Smooth muscle cell (in vitro differentiated cells): ENCODE measurements around the gene CNFN. TPM values are rescaled to one million over a fixed set of nuclear protein-coding genes. Genes with fewer than 3 reads are reported as not detected.

Experiments used
- DNase-seq: peaks from one replicate; lab custom pipeline; 2025; ENCODE audit not compliant: unreplicated experiment; lab: John Stamatoyannopoulos, UW
- H2AFZ ChIP-seq: fragments of 200-600 bp; sonication (generic); 2 replicates; pipeline ENCODE4 v1.6.0; 2016; ENCODE audit warnings: antibody characterized with exemption, low read depth, mild to moderate bottlenecking
- H3F3A ChIP-seq: fragments of 200-600 bp; sonication (generic); 2 replicates; pipeline ENCODE4 v1.6.0; 2017; ENCODE audit warnings: antibody characterized with exemption, low read depth
- H3K27ac ChIP-seq: fragments of 200-600 bp; sonication (generic); 2 replicates; pipeline ENCODE4 v1.5.1; 2016; ENCODE audit warnings: low read depth, mild to moderate bottlenecking
- H3K27me3 ChIP-seq: fragments of 200-600 bp; sonication (generic); 2 replicates; pipeline ENCODE4 v1.6.1; 2016; ENCODE audit warnings: low read depth, mild to moderate bottlenecking
- H3K36me3 ChIP-seq: fragments of 200-600 bp; sonication (generic); 2 replicates; pipeline ENCODE4 v1.5.1; 2016; ENCODE audit warnings: low read depth
- H3K4me1 ChIP-seq: fragments of 200-600 bp; sonication (generic); 2 replicates; pipeline ENCODE4 v1.5.1; 2016; ENCODE audit warnings: low read depth
- H3K4me2 ChIP-seq: fragments of 200-600 bp; sonication (generic); 2 replicates; pipeline ENCODE4 v1.6.0; 2016; ENCODE audit warnings: mild to moderate bottlenecking
- H3K4me3 ChIP-seq: fragments of 200-600 bp; sonication (generic); 2 replicates; pipeline ENCODE4 v1.5.1; 2016; ENCODE audit warnings: mild to moderate bottlenecking
- H3K79me2 ChIP-seq: fragments of 200-600 bp; sonication (generic); 2 replicates; pipeline ENCODE4 v1.6.0; 2016; ENCODE audit warnings: low read depth, mild to moderate bottlenecking
- H3K9ac ChIP-seq: fragments of 200-600 bp; sonication (generic); 2 replicates; pipeline ENCODE4 v1.6.0; 2016; ENCODE audit warnings: low read depth
- H3K9me3 ChIP-seq: fragments of 200-600 bp; sonication (generic); replicated peaks from 2 replicates; pipeline ENCODE4 v1.5.1; 2016; ENCODE audit warnings: low read depth
- H4K20me1 ChIP-seq: fragments of 200-600 bp; sonication (generic); 2 replicates; pipeline ENCODE4 v1.6.0; 2016; ENCODE audit warnings: low read depth
- CTCF ChIP-seq: fragments of 200-600 bp; sonication (generic); IDR thresholded peaks from 2 replicates; pipeline ENCODE4 v1.5.1; 2017; ENCODE audit warnings: borderline replicate concordance, mild to moderate bottlenecking, antibody characterized with exemption; ENCODE audit not compliant: insufficient read depth, poor library complexity, severe bottlenecking
- WGBS: methylation state at CpG from one replicate; pipeline ENCODE4 v1.1.7; 2016; ENCODE audit warnings: low lambda C conversion rate; 5-methylcytosine and 5-hydroxymethylcytosine counted together
- polyA plus RNA-seq: library from polyadenylated mRNA; unstranded; fragments of >200 nt; fragmentation: Nextera tagmentation; extraction: Ambion mirVana; gene quantifications from 2 replicates; pipeline ENCODE4 v1.2.1, GENCODE V29; 2016
- total RNA-seq: library from RNA; depleted of rRNA; stranded (reverse); fragments of >200 nt; gene quantifications from 2 replicates; pipeline ENCODE4 v1.2.3, GENCODE V29; 2014

The CNFN gene
- total and polyA plus RNA-seq, 2 experiments from 2014 or later = 24.1 to 44.9 TPM

- Histone ChIP-seq H4K20me1 (no peaks in the 10 kb centered on the region), H3K9me3 (no peaks in the 10 kb centered on the region), H3F3A (no peaks in the 10 kb centered on the region), H3K4me2 (no peak overlapping the region), H3K9ac (no peak overlapping the region), H3K36me3 (no peaks in the 10 kb centered on the region), H3K79me2 (no peaks in the 10 kb centered on the region), H2AFZ (no peak overlapping the region), H3K4me3 (no peak overlapping the region), H3K27me3 (no peaks in the 10 kb centered on the region), H3K4me1 (no peaks in the 10 kb centered on the region), H3K27ac (no peak overlapping the region)
- TF ChIP-seq CTCF = no peak
- no peak for DNase-seq
- WGBS = 99% methylated on average over 5 of the region's 14 CpGs
These were observed 40.6 kb downstream of the CNFN start for GRCh38 chr19:42349378-42350107.

- 95% methylated on average over 14 of the region's 14 CpGs for WGBS
- H3K36me3 ChIP-seq = no peaks in the 10 kb centered on the region
- H3K4me3 ChIP-seq = no peak overlapping the region
- no peaks in the 10 kb centered on the region for H3K27me3 ChIP-seq
- no peak for TF ChIP-seq CTCF
- H4K20me1 ChIP-seq = no peaks in the 10 kb centered on the region
- H3K27ac ChIP-seq = no peak overlapping the region
- no peaks in the 10 kb centered on the region for H3K4me1 ChIP-seq
- no peak overlapping the region for H3K4me2 ChIP-seq
- no peaks in the 10 kb centered on the region for H3F3A ChIP-seq
- no peaks in the 10 kb centered on the region for H3K79me2 ChIP-seq
- DNase-seq = no peak
- no peak overlapping the region for H2AFZ ChIP-seq
- H3K9ac ChIP-seq = no peak overlapping the region
- no peaks in the 10 kb centered on the region for H3K9me3 ChIP-seq
These were observed 41.9 kb downstream of the CNFN start for GRCh38 chr19:42348211-42348610.

- no peaks in the 10 kb centered on the region for H4K20me1 ChIP-seq
- no peaks in the 10 kb centered on the region for H3F3A ChIP-seq
- no peak overlapping the region for H2AFZ ChIP-seq
- no peak overlapping the region for H3K27ac ChIP-seq
- no peak overlapping the region for H3K9ac ChIP-seq
- no peak for TF ChIP-seq CTCF
- 72% methylated on average over 6 of the region's 6 CpGs for WGBS
- no peak overlapping the region for H3K4me3 ChIP-seq
- no peaks in the 10 kb centered on the region for H3K79me2 ChIP-seq
- H3K36me3 ChIP-seq = no peaks in the 10 kb centered on the region
- H3K9me3 ChIP-seq = no peaks in the 10 kb centered on the region
- no peak for DNase-seq
- H3K4me1 ChIP-seq = no peaks in the 10 kb centered on the region
- no peaks in the 10 kb centered on the region for H3K27me3 ChIP-seq
- no peak overlapping the region for H3K4me2 ChIP-seq
These were observed 44.8 kb downstream of the CNFN start for GRCh38 chr19:42345191-42345812.
